GM19035 (cell line): ENCODE results near the gene SNIP1.
"Not testable (repeated sequence)": the region's sequence is repeated elsewhere in the genome, so short reads cannot be mapped to it uniquely, and the experiment has no call there.

Experiments used
- ATAC-seq: cut with Tn5 transposase; IDR thresholded peaks from one replicate; pipeline ENCODE4 v1.9.1; 2021; ENCODE audit not compliant: unreplicated experiment

Gene SNIP1, protein sequence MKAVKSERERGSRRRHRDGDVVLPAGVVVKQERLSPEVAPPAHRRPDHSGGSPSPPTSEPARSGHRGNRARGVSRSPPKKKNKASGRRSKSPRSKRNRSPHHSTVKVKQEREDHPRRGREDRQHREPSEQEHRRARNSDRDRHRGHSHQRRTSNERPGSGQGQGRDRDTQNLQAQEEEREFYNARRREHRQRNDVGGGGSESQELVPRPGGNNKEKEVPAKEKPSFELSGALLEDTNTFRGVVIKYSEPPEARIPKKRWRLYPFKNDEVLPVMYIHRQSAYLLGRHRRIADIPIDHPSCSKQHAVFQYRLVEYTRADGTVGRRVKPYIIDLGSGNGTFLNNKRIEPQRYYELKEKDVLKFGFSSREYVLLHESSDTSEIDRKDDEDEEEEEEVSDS

DNA sequence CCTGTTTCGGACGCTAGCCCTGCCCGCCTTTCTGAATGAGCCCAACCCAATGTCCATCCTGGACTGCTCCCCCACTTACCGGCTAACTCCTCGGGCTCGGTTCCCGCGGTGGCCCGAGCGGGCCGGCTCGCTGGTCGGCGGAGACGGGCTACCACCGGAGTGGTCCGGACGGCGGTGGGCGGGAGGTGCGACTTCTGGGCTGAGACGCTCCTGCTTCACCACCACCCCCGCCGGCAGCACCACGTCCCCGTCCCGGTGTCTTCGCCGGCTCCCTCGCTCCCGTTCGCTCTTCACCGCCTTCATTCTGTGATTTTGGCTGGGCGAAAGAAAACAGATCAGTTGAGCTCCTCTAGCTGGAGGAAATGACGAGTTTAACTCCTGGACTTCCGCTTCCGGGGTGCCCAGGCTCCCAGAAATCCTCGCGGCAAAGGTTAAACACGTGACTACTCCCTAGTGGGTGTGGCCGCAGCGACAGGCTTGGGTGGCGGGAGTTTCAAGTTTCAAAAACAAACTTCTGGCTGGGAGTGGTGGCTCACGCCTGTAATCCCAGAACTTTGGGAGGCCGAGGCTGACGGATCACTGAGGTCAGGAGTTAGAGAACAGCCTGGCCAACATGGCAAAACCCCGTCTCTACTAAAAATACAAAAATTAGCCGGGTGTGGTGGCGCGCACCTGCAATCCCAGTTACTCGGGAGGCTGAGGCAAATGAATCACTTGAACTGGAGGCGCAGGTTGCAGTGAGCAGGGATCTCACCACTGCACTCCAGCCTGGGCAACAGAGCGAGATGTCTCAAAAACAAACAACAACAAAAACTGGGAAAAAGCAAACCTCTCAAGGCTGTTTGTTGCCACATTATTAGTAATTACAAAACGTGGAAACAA is at the start of gene SNIP1:
SNIP1 (minus strand) TSS at position 367 of the 882 bp plus-strand sequence; CDS start at position 303, 64 bp downstream.
- ATAC-seq, result peak; percentile 87

- no peak for ATAC-seq
These were observed 48.9 kb upstream of the SNIP1 start for GRCh38 chr1:37602750-37603694.

DNA sequence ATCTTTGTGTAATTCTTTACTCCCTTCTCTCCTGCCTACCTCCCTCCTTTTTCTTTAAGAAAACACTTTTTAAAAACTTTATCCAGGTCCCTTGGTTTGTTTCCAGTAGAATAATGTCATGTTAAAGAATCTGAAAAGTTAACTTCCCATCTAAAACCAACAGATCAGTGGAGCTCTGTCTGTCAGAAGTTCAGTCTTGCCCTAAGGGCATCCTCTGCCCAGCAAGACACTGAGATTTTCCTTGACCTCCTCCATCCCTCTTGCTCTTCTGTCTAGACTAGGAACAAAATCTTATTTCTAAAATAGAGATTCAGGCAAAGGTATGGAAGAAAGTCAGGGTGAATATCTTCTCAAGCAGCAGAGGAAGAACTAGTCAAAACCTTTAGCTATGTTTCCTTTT is 47.3 kb upstream of the SNIP1 start:
- no peak for ATAC-seq

DNA sequence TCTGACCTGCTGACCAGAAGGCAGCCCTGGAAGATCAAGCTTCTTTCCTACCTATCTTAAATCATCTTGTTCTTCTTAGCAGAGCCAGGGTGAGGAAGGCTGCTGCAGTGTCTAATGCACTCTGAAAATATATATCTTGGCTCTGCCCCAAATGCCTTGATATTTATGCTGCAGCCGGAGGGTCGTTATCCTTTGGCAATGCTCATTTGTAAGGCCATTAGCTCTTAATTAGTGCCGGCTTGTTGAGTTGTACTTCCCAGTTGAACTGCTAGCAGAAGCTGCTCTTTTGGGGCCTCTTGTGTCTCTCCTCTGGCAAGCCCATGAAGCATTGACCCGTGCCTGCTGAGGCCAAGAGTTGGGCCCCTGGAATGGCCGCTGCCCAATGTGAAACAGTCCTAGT is 45.8 kb upstream of the SNIP1 start:
- ATAC-seq, result no peak

DNA sequence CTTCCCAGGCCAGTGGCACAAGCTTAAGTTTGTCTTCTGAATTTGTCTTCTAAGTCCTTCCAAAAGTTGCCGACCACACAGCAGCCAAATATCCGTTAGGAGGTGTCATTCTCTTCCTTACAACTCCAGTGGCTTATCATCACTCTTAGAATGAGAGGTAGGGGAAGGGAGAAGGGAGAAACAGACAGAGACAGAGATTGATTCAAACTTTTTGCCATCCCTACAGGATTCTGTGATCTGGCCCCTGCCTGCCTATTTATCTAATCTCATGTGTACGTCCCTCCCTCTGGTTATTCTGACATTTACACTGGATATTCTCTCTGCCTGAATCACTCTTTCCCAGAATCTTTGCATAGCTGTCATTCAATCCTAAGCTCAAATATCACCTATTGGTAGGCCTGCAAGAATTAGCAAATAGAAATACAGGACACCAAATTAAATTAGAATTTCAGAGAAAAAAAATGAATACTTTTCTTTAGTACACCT is 42.1 kb upstream of the SNIP1 start:
- no peak for ATAC-seq

DNA sequence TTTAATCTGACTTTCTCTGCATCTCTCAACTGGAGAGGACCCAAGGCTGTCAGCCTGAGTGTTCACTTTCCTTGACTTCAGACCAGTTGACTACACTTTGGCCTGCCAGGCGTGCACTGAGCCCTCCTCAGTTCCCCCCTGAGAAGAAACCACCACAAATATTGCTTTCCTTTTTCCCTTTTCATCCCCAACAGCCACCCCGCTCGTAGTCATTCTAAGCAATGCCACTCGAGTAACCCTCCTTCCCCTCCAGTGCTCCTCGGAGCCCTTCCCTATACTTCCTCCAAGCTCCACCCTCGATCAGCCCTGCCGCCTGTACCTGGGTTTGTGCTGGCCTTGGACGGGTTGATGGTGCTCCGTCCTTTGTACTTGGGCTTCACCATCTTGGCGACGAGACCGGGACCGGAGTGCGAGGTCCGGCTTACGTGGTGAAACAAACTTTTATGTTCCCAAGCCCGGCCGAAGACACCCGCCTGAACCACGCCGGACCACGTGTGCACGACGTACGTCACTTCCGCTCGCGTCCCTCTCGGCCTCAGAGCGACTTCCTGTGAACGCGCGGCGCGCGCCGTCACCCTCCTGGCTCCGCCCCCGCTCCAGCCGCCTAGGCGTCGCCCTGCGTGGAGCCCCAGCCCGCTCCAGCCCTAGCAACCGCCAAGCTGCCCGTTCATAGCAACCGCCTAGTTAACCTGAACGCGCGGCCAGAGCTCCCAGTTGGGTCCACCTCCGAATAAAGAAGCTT is 41.5 kb upstream of the SNIP1 start, which contains the start of gene GNL2:
GNL2 (minus strand) TSS at position 498 of the 742 bp plus-strand sequence; CDS start at position 383, 115 bp downstream.
- peak; percentile 98 for ATAC-seq

GRCh38 chr1:37593726-37594125 is 39.6 kb upstream of the SNIP1 start:
- ATAC-seq, result no peak

- no peak for ATAC-seq
These were observed 34.8 kb upstream of the SNIP1 start for GRCh38 chr1:37588939-37589338.

- not testable (repeated sequence) for ATAC-seq
These were observed 30.5 kb upstream of the SNIP1 start for GRCh38 chr1:37584544-37584943.

- no peak for ATAC-seq
These were observed 21.6 kb upstream of the SNIP1 start for GRCh38 chr1:37575692-37576091.

DNA sequence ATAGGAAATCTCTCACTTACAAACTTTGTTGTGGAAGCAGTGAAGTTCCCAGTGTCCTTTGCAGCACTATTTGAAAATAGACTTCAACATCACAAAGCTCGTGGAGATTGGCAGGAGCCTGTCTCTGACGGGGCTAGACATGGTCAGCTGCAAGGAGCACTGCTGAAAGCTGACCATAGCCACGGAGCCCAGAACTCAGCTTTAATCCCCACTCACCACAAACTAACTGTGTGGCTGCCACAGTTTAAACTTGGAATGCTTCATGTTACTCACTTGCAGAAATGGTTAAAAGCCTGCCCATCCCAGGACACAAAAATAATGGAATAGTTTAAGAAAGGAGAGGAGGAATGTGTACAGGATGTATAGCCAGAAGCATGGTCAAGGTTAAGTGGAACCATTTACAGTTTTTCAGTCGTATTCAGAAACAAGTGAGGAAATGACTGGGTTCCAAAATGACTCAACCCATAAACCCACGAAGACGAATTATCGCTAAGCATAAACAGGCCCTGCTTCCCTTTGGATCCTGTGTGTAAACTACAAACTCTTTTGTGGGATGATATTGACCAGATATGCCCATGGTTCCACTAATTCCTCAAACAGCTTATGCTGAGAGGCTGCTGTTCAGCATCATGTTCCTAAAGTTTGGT is 20.9 kb upstream of the SNIP1 start:
- ATAC-seq, result no peak

DNA sequence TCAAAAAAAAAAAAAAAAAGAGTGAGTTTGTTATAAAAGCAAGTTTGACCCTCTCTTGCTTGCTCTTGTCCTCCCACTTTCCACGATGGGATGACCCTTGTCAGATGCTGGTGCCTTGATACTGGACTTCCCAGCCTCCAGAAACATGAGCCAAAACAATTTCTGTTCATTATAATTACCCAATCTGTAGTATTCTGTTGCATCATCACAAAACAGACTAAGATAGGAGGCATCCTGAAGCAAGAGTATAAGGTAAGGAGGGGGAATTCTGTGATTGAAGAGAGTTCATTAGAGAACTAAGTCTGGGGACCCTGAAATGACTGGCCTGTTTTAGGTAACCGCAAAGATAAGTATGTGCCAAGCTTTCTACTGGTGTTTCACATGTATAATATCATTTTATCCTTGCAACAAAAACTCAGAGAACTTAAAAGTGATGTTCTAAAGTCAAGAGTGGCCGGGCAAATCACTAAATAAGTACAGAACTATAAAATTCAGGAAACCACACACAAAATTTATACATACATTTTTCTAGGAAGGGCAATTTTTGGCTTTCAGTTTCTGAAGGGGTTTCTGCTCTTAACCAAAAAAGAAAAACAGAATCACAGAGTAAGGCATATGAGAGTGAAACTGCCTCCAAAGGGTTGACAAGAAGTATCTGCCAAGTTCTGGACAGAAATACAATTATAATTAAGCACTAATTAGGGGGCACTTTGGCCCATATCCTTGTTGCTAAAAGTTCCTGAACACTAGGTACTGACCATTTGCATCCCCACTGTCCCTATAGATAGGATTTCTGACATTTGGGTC is 16.6 kb upstream of the SNIP1 start:
- no peak for ATAC-seq

GRCh38 chr1:37567023-37567422 is 12.9 kb upstream of the SNIP1 start:
- ATAC-seq, result no peak

GRCh38 chr1:37564892-37565291 is 10.8 kb upstream of the SNIP1 start:
- ATAC-seq, result no peak

GRCh38 chr1:37562984-37563383 is 8.9 kb upstream of the SNIP1 start:
- ATAC-seq, result no peak

DNA sequence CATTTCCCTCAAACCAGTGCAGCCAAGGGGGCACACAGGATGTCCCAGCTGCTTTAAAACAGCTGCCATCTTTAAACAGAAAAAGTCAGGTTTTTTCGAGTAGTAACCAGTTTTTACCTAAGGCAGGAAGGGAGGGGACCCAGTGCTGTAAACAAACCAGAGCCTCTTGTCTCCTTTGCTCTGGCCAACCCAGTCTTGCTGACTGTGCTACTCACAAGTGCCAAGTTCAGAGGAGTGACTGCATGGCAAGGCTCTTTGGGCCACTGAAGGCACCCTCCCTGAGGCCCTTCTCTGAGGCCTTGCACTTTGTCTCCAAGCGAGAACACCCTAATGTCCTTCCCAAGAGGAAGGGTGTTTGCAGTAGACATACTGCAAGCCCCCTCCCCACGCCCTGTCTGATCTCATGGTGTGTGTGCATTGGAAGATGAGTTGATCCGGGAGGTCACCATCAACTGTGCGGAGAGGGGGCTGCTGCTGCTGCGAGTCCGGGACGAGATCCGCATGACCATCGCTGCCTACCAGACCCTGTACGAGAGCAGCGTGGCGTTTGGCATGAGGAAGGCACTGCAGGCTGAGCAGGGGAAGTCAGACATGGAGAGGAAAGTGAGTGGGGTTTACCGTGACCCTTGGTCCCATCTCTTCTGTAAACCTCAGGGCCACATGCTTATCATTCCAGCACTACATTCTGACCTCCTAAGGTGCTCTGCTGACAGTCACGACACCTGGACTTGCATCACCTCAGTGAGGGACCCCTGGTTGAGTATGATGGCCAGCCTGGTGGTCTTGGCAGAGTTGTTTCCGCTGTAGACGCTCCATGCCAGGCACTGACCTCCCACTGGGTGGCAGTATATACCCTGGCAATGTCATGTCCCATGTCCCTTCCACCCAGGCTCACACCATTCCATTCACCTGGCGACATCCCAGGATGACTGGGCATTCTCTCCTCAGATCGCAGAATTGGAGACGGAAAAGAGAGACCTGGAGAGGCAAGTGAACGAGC is 7.3 kb upstream of the SNIP1 start:
- ATAC-seq, result no peak

- ATAC-seq, result no peak
These were observed 6.5 kb upstream of the SNIP1 start for GRCh38 chr1:37560401-37561132.
